H9 (cell line): ENCODE data around the gene ARHGEF1. TPM values are rescaled to one million over a fixed set of nuclear protein-coding genes. Genes with fewer than 3 reads are reported as not detected.

Experiments
- DNase-seq: peaks from one replicate; pipeline ENCODE4 v3.0.0-alpha.2; 2017
- H2AFZ ChIP-seq: one replicate; pipeline ENCODE4 v1.6.1; 2013; ENCODE audit warnings: mild to moderate bottlenecking, low read length, control low read depth, moderate library complexity
- H2AK5ac ChIP-seq: 2 replicates; pipeline ENCODE4 v1.6.1; 2013; ENCODE audit warnings: low read length, control low read depth, mixed read lengths; ENCODE audit not compliant: insufficient read length
- H2BK120ac ChIP-seq: one replicate; pipeline ENCODE4 v1.6.1; 2013; ENCODE audit warnings: low read depth, mild to moderate bottlenecking, low read length, control low read depth, inconsistent platforms; ENCODE audit not compliant: poor library complexity, severe bottlenecking
- H2BK12ac ChIP-seq: 2 replicates; pipeline ENCODE4 v1.6.1; 2013; ENCODE audit warnings: low read length, control low read depth, mixed read lengths, low read depth; ENCODE audit not compliant: insufficient read length
- H2BK15ac ChIP-seq: 2 replicates; pipeline ENCODE4 v1.6.1; 2013; ENCODE audit warnings: low read depth, low read length, control low read depth
- H2BK20ac ChIP-seq: one replicate; pipeline ENCODE4 v1.6.1; 2013; ENCODE audit warnings: low read depth, mild to moderate bottlenecking, low read length, control low read depth, inconsistent platforms; ENCODE audit not compliant: poor library complexity, severe bottlenecking
- H2BK5ac ChIP-seq: 2 replicates; pipeline ENCODE4 v1.6.1; 2013; ENCODE audit warnings: low read length, control low read depth, mixed read lengths; ENCODE audit not compliant: insufficient read length
- H3K14ac ChIP-seq: 2 replicates; pipeline ENCODE4 v1.6.1; 2013; ENCODE audit warnings: low read length, control low read depth; ENCODE audit not compliant: insufficient read depth
- H3K18ac ChIP-seq: 2 replicates; pipeline ENCODE4 v1.6.1; 2013; ENCODE audit warnings: low read depth, mild to moderate bottlenecking, mixed read lengths, low read length, control low read depth; ENCODE audit not compliant: insufficient read length
- H3K23ac ChIP-seq: 2 replicates; pipeline ENCODE4 v1.6.1; 2013; ENCODE audit warnings: low read length, control low read depth, mixed read lengths, low read depth; ENCODE audit not compliant: insufficient read length
- H3K23me2 ChIP-seq: 2 replicates; pipeline ENCODE4 v1.6.1; 2013; ENCODE audit warnings: low read depth, mild to moderate bottlenecking, mixed read lengths, low read length, control low read depth; ENCODE audit not compliant: insufficient read length, poor library complexity, severe bottlenecking
- H3K27ac ChIP-seq: 2 replicates; pipeline ENCODE4 v1.5.1; 2013; ENCODE audit warnings: low read length, control low read depth, mixed read lengths, low read depth; ENCODE audit not compliant: insufficient read length
- H3K27me3 ChIP-seq: 2 replicates; pipeline ENCODE4 v1.6.1; 2013; ENCODE audit warnings: low read length, control low read depth, inconsistent platforms; ENCODE audit not compliant: insufficient read depth
- H3K4ac ChIP-seq: 2 replicates; pipeline ENCODE4 v1.6.1; 2013; ENCODE audit warnings: low read depth, mild to moderate bottlenecking, control low read depth, inconsistent platforms, low read length, moderate library complexity
- H3K4me1 ChIP-seq: 2 replicates; pipeline ENCODE4 v1.6.1; 2013; ENCODE audit warnings: low read length, control low read depth, inconsistent platforms; ENCODE audit not compliant: insufficient read depth
- H3K4me2 ChIP-seq: 2 replicates; pipeline ENCODE4 v1.6.1; 2013; ENCODE audit warnings: low read length, control low read depth, mixed read lengths; ENCODE audit not compliant: insufficient read length, insufficient read depth
- H3K56ac ChIP-seq: 2 replicates; pipeline ENCODE4 v1.6.1; 2013; ENCODE audit warnings: low read depth, mild to moderate bottlenecking, mixed read lengths, low read length, control low read depth; ENCODE audit not compliant: insufficient read length
- H3K79me1 ChIP-seq: 2 replicates; pipeline ENCODE4 v1.6.1; 2013; ENCODE audit warnings: low read depth, mild to moderate bottlenecking, moderate library complexity, low read length, control low read depth, inconsistent platforms; ENCODE audit not compliant: insufficient read depth, poor library complexity, severe bottlenecking
- H3K79me2 ChIP-seq: 2 replicates; pipeline ENCODE4 v1.6.1; 2013; ENCODE audit warnings: low read length, control low read depth, inconsistent platforms; ENCODE audit not compliant: insufficient read depth
- H3K9ac ChIP-seq: 2 replicates; pipeline ENCODE4 v1.6.1; 2013; ENCODE audit warnings: low read length, control low read depth, mixed read lengths; ENCODE audit not compliant: insufficient read length; ENCODE audit errors: extremely low read depth
- H3K9me3 ChIP-seq: one replicate; pipeline ENCODE4 v1.6.1; 2013; ENCODE audit warnings: low read depth, low read length, inconsistent platforms; ENCODE audit not compliant: control insufficient read depth
- H3T11ph ChIP-seq: one replicate; pipeline ENCODE4 v1.6.1; 2013; ENCODE audit warnings: mild to moderate bottlenecking, low read length, control low read depth, inconsistent platforms
- H4K20me1 ChIP-seq: one replicate; pipeline ENCODE4 v1.6.1; 2013; ENCODE audit not compliant: control insufficient read depth, insufficient read length, insufficient read depth
- H4K5ac ChIP-seq: 2 replicates; pipeline ENCODE4 v1.6.1; 2013; ENCODE audit warnings: low read depth, mild to moderate bottlenecking, mixed read lengths, low read length, control low read depth; ENCODE audit not compliant: insufficient read length
- H4K8ac ChIP-seq: replicated peaks from 2 replicates; pipeline ENCODE4 v1.6.1; 2013; ENCODE audit warnings: low read length, control low read depth, mixed read lengths, low read depth; ENCODE audit not compliant: insufficient read length
- H4K91ac ChIP-seq: 2 replicates; pipeline ENCODE4 v1.6.1; 2013; ENCODE audit warnings: low read depth, mild to moderate bottlenecking, moderate library complexity, mixed read lengths, low read length, control low read depth; ENCODE audit not compliant: insufficient read length
- H3K27ac Mint-ChIP-seq, 3 experiments: 2 replicates in 2 of 3; 3 replicates in 1 of 3; pipeline ENCODE4 v1.8.0; 2020 to 2021; ENCODE audit warnings: mixed read lengths in 3 of 3, mild to moderate bottlenecking in 1 of 3, moderate library complexity in 1 of 3
- H3K27me3 Mint-ChIP-seq: 2 replicates; pipeline ENCODE4 v1.8.0; 2021; ENCODE audit warnings: low read depth, mild to moderate bottlenecking, moderate library complexity, mixed read lengths
- H3K36me3 Mint-ChIP-seq, 3 experiments: 2 replicates in 2 of 3; 3 replicates in 1 of 3; pipeline ENCODE4 v1.8.0; 2020 to 2021; ENCODE audit warnings: low read depth in 3 of 3, mixed read lengths in 3 of 3; ENCODE audit not compliant: insufficient read depth in 1 of 3
- H3K4me1 Mint-ChIP-seq, 2 experiments: 2 replicates each; pipeline ENCODE4 v1.8.0; 2020; ENCODE audit warnings: mixed read lengths in 2 of 2
- H3K4me3 Mint-ChIP-seq, 2 experiments: 2 replicates in 1 of 2; 3 replicates in 1 of 2; pipeline ENCODE4 v1.8.0; 2020 to 2021; ENCODE audit warnings: mild to moderate bottlenecking in 2 of 2, mixed read lengths in 2 of 2, moderate library complexity in 1 of 2
- H3K9me3 Mint-ChIP-seq, 2 experiments: 2 replicates in 1 of 2; 3 replicates in 1 of 2; pipeline ENCODE4 v1.8.0; 2020; ENCODE audit warnings: mild to moderate bottlenecking in 2 of 2, mixed read lengths in 2 of 2, moderate library complexity in 1 of 2
- CTCF ChIP-seq: fragments of 200-600 bp; sonication (generic); conservative IDR thresholded peaks from 3 replicates; pipeline ENCODE4 v1.8.0; 2021; ENCODE audit warnings: antibody characterized with exemption, mild to moderate bottlenecking
- WGBS: extraction: QIAGEN DNeasy Blood & Tissue Kit; methylation state at CpG from one replicate; pipeline ENCODE4 v1.1.7; 2013; ENCODE audit warnings: missing lambda C conversion rate, low lambda C conversion rate, mixed read lengths; ENCODE audit not compliant: insufficient read length; ENCODE audit errors: extremely low coverage; 5-methylcytosine and 5-hydroxymethylcytosine counted together
- total RNA-seq: library from RNA; stranded (reverse); gene quantifications from 2 replicates; pipeline ENCODE4 v1.2.1, GENCODE V29; 2021

Gene ARHGEF1
- total RNA-seq, 1 experiment from 2014 or later: 50.3 TPM

DNA sequence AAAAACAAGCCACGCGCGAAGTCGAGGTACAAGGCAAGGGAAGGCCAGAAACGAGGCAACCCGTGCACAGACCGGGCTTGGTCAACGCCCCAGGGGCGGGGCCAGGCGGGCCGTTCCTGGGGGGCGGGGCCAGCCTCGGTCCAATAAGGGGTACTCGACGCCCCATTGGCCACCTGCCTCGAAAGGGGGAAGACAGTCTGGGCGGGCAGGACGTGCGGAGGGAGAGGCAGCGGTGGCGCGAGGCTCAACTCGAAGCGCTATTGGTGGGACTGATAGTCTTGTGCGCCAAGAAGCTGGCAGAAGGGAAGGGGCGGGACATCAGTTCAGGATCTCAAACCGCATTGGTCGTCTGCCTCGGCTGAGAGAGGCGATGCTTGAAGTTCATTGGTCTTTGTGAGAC lies 38.4 kb upstream of the ARHGEF1 start, which contains the start of gene LYPD4:
Gene LYPD4 (minus strand): TSS at position 83 of the 400 bp plus-strand sequence. CDS start 5,398 bp downstream, outside the sequence.
- H4K91ac ChIP-seq: no peak within 1 kb of the TSS
- no peak within 1 kb of the TSS for H3K23ac ChIP-seq
- H2BK15ac ChIP-seq: no peak within 1 kb of the TSS
- H3K4ac ChIP-seq: no peak within 1 kb of the TSS
- H4K5ac ChIP-seq: no peak within 1 kb of the TSS
- DNase-seq: peak; percentile 45
- H3K56ac ChIP-seq: no peak within 1 kb of the TSS
- Mint-ChIP-seq H3K4me1 (no peaks in the 10 kb centered on the region), H3K27ac (no peak within 1 kb of the TSS), H3K4me3 (no peak within 1 kb of the TSS), H3K36me3 (peaks cover 0 to 6% (median 0%) of the 10 kb centered on the region in 3 experiments; a peak in 2 of 7 replicates), H3K9me3 (peaks cover 9 to 76% of the 10 kb centered on the region in 2 experiments; a peak in 4 of 5 replicates), H3K27me3 (peaks cover 19% of the 10 kb centered on the region)
- no peak within 1 kb of the TSS for H2AK5ac ChIP-seq
- H4K8ac ChIP-seq: no peak within 1 kb of the TSS
- no peak within 1 kb of the TSS for H2BK12ac ChIP-seq
- TF ChIP-seq CTCF: no peak
- no peak within 1 kb of the TSS for H3K9ac ChIP-seq
- no peaks in the 10 kb centered on the region for H3K4me1 ChIP-seq
- no peaks in the 10 kb centered on the region for H3K79me1 ChIP-seq
- no peaks in the 10 kb centered on the region for H3K27me3 ChIP-seq
- H3K14ac ChIP-seq: no peak within 1 kb of the TSS
- no peaks in the 10 kb centered on the region for H4K20me1 ChIP-seq
- no peak within 1 kb of the TSS for H3T11ph ChIP-seq
- no peaks in the 10 kb centered on the region for H3K23me2 ChIP-seq
- H3K79me2 ChIP-seq: no peaks in the 10 kb centered on the region
- H3K4me2 ChIP-seq: no peak within 1 kb of the TSS
- no peak within 1 kb of the TSS for H2BK120ac ChIP-seq
- H3K27ac ChIP-seq: no peak within 1 kb of the TSS
- no peak within 1 kb of the TSS for H2BK20ac ChIP-seq
- no peak within 1 kb of the TSS for H2BK5ac ChIP-seq
- no peak within 1 kb of the TSS for H2AFZ ChIP-seq
- no peaks in the 10 kb centered on the region for H3K9me3 ChIP-seq
- no CpG with 5 or more reads among the region's 30 CpGs for WGBS
- no peak within 1 kb of the TSS for H3K18ac ChIP-seq
